ENCODE measurements around the gene PFN4. TPM values are rescaled to one million over a fixed set of nuclear protein-coding genes. Genes with fewer than 3 reads are reported as not detected.

PFN4 gene
- total RNA-seq, 4 donors from 2014 or later = not detected

DNA sequence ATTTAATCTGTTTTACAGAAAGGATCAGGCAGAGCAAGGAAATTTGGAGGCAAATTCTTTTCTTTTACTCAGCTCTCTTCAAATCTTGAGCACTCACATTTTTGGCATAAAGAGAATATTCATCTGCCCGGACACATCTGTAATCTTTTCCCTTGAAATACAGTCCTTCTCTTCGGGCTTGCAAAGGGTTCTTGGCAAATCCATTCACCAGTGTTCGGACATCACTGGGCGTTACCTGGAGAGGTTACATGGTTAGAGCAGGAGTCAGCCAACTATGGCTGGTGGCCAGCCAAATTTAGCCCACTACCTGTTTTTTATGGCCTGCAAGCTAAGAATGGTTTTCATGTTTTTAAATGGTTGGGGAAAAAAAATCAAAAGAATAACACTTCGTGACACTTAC is 2.1 kb downstream of the PFN4 start:
- Histone ChIP-seq H3K27ac (no peak overlapping the region), H3K9me3 (no peaks in the 10 kb centered on the region), H3K36me3 (no peaks in the 10 kb centered on the region), H3K4me3 (no peak overlapping the region), H3K4me1 (peaks cover 11 to 17% of the 10 kb centered on the region in 2 donors), H3K27me3 (no peaks in the 10 kb centered on the region)
- ATAC-seq = no peak
- intact Hi-C loops (cut with DNase I; ENCODE audit: low total_unique reads) = no loop called here
- in situ Hi-C loops (cut with MboI; ENCODE audit: low sequenced_read_pairs in 4 of 4) = loop anchor here in 1 of 4 donors (10.0 kb wide), 1 partner anchor 76 kb away; the partner anchor contains the start of genes FKBP1B and WDCP
- no peak for TF ChIP-seq CTCF (IDR thresholded peaks at IDR 0.05 in 4 of 5, conservative IDR thresholded peaks at IDR 0.05 in 1 of 5)
- no peak for TF ChIP-seq POLR2A (IDR thresholded peaks at IDR 0.05)
- no peak for DNase-seq

- H3K27ac ChIP-seq = no peak overlapping the region
- H3K27me3 ChIP-seq = no peaks in the 10 kb centered on the region
- H3K9me3 ChIP-seq = no peaks in the 10 kb centered on the region
- no peak for TF ChIP-seq POLR2A (IDR thresholded peaks at IDR 0.05)
- no peak for TF ChIP-seq CTCF (IDR thresholded peaks at IDR 0.05 in 4 of 5, conservative IDR thresholded peaks at IDR 0.05 in 1 of 5)
- in situ Hi-C loops (cut with MboI; ENCODE audit: low sequenced_read_pairs in 4 of 4) (no loop called here), intact Hi-C loops (cut with DNase I; ENCODE audit: low total_unique reads) (no loop called here)
- DNase-seq (no peak), ATAC-seq (no peak)
- H3K36me3 ChIP-seq = peaks cover 0 to 4% of the 10 kb centered on the region in 2 donors
- H3K4me3 ChIP-seq = no peak overlapping the region
- peaks cover 5 to 6% of the 10 kb centered on the region in 2 donors for H3K4me1 ChIP-seq
Measured at GRCh38 chr2:24117902-24118301, 5.2 kb downstream of the PFN4 start.

GRCh38 chr2:24115057-24115456 is 8.1 kb downstream of the PFN4 start:
- no peak overlapping the region for H3K27ac ChIP-seq
- DNase-seq (no peak), ATAC-seq (no peak)
- in situ Hi-C loops (cut with MboI; ENCODE audit: low sequenced_read_pairs in 4 of 4) (no loop called here), intact Hi-C loops (cut with DNase I; ENCODE audit: low total_unique reads) (no loop called here)
- H3K4me3 ChIP-seq = no peak overlapping the region
- peaks cover 0 to 4% of the 10 kb centered on the region in 2 donors for H3K36me3 ChIP-seq
- no peaks in the 10 kb centered on the region for H3K9me3 ChIP-seq
- no peaks in the 10 kb centered on the region for H3K4me1 ChIP-seq
- no peaks in the 10 kb centered on the region for H3K27me3 ChIP-seq
- no peak for TF ChIP-seq CTCF (IDR thresholded peaks at IDR 0.05 in 4 of 5, conservative IDR thresholded peaks at IDR 0.05 in 1 of 5)
- TF ChIP-seq POLR2A (IDR thresholded peaks at IDR 0.05) = no peak

DNA sequence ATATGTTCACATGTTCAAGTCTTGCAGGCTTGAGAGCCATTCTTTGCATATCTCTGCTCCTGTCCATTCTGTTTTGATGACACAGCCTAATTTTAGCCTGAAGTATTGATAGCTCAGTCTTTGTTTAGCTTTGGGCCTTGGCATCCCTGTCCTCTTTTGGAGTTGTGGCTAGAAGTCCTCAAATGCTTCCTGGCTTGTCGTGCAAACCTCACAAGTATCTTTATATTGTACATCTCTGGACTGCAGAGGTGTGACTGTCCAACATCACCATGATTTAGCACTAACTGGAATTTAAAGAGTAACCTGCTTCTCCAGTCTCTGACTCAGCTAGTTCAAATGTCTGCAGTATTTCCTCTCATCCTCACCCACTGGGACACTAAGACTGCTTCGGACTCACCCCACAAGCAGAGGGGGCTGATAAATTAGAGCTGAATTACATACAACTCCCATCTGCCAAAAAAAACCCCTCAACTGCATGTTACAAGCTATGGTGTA is 11.7 kb downstream of the PFN4 start:
- H3K4me3 ChIP-seq = no peak overlapping the region
- TF ChIP-seq POLR2A (IDR thresholded peaks at IDR 0.05) = no peak
- TF ChIP-seq CTCF (IDR thresholded peaks at IDR 0.05 in 4 of 5, conservative IDR thresholded peaks at IDR 0.05 in 1 of 5) = no peak
- H3K27ac ChIP-seq = no peak overlapping the region
- H3K4me1 ChIP-seq = no peaks in the 10 kb centered on the region
- no peaks in the 10 kb centered on the region for H3K9me3 ChIP-seq
- ATAC-seq (no peak), DNase-seq (no peak)
- in situ Hi-C loops (cut with MboI; ENCODE audit: low sequenced_read_pairs in 4 of 4) = no loop called here
- intact Hi-C loops (cut with DNase I; ENCODE audit: low total_unique reads) = no loop called here
- H3K36me3 ChIP-seq = peaks cover 0 to 4% of the 10 kb centered on the region in 2 donors
- no peaks in the 10 kb centered on the region for H3K27me3 ChIP-seq
